HG02884 (cell line): ENCODE results near the gene PADI1.

ENCODE experiments used
- ATAC-seq: cut with Tn5 transposase; IDR thresholded peaks from one replicate; pipeline ENCODE4 v1.9.1; 2021; ENCODE audit warnings: mild to moderate bottlenecking, moderate library complexity; ENCODE audit not compliant: unreplicated experiment

PADI1 gene

DNA sequence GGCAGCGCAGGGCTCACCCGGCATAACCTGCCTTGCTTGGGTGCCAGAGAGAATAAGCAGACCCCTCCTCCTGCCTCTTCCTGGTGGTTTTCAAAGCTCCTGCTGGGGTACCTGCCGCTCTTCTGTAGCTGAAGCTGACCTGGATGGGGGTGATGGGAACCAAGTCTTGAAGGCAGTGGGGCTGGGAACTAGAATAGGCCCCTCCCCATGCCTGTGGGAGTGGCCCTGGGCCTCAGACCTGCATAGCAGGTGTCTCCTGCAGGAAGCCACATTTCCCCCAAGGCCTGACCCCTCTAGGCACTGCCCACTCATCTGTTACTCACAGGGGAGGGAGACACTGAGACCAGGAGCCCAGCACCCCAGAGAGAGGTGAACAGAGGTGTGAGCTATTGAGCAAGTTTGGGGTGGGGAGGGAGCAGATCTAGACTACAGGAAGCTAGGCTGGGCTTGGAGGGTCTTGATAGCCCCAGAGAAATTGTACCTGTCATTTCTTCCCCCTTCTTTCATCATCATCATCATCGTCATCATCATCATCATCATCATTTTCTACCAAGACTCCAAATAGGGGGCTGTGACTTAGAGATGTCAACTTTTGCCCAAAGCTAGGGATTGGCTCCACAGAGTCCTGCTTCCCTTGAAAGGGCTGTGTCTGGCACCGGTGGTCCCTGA is 10.1 kb downstream of the PADI1 start:
- ATAC-seq, result no peak

DNA sequence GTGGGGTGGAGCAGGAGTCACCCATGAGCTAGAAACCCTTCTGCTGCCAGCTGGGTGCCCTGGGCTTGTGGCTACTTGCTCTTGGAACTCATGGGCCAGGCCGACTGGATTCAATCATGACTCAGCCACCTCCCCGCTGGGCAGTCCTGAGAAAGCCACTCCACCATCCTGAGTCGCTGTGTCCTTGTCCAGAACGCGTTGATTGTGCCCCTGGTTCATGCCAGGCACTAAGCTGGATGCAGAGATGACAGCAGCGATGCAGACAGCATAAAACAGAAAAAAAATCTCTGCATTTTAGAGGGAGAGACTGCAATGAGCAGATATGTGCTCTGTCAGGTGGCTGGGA is 10.6 kb downstream of the PADI1 start:
- ATAC-seq, result no peak

DNA sequence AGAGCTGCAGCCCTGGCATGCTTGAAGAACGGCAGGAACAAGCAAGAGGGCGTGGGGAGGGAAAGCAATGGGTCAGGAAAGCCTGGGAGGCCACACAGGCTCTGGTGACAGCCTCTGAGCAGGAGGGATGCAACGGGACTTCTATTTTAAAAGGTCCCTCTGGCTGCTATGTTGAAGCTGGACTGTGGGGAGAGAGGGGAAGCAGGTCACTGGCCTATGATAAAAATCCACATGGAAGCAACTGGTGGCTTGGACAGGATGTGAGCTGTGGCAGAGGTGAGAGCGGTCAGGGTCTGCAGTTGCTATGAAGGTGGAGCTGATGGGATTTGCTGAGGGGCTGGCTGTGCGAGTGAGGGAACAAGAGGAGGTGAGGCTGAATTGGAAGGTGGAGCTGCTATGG is 11.2 kb downstream of the PADI1 start:
- ATAC-seq, result no peak

DNA sequence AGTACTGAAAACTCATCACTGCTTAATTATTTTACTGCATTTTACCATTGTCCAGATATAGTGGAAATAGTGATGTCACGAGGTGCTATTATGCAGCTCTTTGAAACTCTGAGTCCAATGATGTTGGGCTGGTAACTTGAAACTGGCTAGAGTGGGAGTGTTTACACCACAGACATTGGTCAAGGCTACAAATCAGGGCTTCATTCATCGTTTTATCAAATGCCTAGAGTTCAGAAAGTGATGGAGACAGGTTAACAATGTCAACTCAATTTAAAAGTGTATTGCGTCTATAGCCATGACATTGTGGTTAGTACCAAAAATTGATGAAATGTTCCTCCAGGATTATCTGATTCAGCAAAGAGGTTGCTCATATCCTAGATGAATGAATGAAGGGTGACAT is 12.7 kb downstream of the PADI1 start:
- no peak for ATAC-seq

DNA sequence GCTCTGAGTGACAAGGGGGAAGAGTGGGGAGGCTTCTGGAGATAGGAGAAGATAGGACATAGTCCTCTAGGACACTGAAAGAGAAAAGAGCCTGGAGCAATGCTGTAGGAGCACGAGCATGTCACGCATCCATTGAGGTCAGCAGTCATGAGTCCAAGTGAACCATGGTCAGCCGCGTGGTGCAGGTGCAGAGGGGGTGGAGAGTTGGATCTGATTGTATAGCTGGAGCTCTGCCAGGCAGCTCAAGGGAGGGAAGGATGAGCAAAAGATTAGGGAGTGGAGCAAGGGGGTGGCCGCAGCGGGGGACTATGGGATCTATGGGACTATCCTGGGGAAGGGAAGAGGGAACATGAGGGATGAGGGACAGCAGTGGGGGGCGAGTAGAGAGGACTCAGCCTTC is 14.0 kb downstream of the PADI1 start:
- no peak for ATAC-seq

DNA sequence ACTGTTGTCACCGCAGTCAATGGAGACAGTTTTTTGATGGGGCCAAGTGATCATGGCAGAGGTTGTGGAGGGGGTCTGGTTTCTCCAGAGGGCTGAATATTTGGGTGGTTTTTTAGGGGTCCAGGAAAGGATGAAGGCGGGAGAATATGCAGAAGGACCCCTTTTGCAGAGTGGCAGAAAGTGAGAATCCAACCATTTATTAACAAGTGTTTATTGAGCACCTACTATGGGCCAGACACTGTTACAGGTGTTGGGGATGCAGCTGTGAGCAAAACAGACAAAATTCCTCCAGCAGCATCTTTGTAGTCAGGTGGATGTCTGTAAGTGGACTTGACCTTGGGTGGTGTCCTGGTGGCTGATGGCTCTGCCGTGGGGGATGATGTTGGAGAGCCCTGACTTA is 15.4 kb downstream of the PADI1 start:
- ATAC-seq, result no peak

DNA sequence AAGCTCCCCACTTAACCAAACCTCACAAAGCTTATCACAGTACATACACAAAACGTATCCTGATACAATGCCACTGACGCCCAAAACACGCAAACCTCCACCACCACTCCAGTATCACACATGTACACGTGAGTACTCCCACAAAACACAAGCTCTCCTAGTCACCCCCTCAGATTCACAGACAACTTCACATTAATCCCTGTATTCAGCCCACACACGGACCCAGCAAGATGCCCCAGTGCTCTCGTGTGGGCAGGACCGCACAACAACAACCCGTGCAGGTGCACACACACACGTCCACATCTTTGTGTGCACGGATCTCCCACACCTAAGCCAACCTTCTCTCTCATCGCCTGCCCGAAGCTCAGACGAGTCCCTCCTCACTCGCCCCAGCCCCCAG is 17.6 kb downstream of the PADI1 start:
- ATAC-seq, result no peak

DNA sequence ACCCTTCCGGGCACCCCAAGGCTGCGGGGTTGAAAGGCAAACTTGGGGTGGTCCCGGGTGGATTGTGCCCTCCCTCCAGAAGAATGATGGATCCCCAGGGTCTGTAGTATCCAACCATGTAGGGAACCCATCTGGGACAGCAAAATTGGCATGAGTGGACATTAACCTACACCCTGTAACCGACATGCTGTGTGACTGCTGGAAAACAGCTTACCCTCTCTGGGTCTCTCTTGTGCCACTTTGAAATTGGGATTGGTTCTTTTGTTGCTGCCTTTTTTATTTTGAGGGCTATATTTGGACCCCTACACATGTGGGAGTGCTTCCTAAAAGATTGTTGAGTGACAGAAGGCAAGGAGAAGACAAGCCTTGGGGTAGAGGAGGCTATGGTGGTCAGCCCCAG is 19.5 kb downstream of the PADI1 start:
- no peak for ATAC-seq

DNA sequence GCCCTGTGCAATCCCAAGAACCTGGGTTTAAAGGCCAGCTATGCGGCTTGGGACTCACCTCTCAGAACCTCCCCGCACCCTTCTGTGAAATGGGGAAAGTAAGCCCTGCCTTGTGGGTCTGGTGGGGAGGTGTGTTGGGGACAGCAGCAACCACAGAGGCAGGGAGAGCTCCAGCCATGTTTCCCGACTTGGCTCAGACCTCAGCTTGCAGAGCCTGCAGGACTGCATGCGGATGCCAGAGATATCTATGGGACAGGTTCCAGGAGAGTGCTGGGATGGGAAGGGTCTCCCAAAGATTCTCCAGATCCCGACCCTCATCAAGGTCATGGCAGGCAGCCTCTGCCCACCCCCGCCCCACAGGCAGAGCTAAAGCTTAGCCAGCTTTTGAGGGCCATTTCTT is 20.2 kb downstream of the PADI1 start:
- no peak for ATAC-seq

DNA sequence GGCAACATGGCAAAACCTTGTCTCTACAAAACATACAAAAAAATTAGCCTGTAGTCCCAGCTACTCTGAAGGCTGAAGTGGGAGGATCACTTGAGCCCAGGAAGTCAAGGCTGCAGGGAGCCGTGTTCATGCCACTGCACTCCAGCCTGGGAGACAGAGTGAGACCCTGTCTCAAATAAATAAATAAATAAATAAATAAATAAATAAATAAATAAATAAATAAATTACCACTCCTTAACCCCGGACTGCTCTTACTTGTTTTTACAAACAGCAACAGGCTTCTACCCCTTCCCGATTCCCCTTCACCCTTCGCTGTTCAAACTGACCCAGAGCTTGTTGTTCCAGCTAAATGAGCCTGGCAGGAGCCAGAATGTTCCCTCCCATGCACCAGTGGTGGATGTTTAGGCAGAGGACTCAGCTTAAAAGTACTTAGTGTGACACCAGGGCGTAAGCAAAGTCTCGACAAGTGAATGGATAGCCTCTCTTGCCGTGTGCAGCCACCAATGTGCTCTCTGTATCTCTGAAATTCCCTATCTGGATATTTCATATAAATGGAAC is 22.5 kb downstream of the PADI1 start:
- ATAC-seq, result no peak

DNA sequence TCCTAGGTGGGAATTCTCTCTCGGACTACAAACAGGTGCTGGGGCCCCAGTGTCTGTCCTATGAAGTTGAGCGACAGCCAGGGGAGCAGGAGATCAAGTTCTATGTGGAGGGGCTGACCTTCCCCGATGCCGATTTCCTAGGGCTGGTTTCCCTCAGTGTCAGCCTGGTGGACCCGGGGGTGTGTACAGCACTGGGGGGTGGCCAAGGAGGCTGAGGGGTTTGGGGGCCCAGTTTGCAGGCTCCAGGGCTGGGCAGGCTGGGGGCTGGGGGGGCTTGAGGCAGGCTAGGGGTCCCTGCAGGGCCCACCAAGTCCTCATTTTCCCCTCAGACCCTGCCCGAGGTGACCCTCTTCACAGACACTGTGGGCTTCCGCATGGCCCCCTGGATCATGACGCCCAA is 23.7 kb downstream of the PADI1 start:
- ATAC-seq, result no peak

DNA sequence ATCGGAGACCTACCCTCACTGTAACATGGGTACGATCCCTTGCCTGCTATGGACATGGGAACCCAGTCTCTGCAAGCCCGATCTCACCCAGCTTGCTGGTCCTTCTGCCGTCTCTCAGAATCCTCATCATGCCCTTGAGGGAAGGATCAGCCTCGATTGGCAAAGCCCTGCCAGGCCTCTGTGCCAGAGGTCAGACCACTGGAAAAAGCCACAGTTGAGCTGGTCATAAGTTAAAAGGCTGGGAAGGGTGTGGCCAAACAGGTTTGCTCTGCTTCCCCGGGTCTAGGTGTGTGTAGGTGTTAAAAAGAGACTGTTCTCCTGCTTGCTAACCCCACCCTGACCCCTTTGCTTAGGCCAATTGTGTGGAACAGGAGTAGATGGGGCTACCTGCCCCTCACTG is 24.5 kb downstream of the PADI1 start:
- no peak for ATAC-seq

DNA sequence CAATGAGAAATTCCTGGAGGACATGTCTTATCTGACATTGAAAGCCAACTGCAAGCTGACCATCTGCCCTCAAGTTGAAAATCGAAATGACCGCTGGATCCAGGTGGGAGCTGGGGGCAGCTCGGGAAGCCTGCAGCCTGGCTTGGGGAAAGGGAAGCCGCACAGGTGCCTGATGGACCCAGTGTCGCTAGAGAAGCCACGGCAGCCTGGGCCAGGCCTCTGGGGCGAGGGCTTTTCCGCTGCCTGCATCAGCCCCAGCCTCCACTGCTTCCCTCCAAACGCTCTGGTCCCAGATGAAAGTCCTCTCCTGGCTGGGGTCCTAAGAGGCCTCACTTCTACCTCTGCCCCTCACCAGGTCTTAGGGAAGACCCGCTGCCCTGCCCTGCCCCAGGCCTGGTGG is 25.2 kb downstream of the PADI1 start:
- ATAC-seq, result no peak

DNA sequence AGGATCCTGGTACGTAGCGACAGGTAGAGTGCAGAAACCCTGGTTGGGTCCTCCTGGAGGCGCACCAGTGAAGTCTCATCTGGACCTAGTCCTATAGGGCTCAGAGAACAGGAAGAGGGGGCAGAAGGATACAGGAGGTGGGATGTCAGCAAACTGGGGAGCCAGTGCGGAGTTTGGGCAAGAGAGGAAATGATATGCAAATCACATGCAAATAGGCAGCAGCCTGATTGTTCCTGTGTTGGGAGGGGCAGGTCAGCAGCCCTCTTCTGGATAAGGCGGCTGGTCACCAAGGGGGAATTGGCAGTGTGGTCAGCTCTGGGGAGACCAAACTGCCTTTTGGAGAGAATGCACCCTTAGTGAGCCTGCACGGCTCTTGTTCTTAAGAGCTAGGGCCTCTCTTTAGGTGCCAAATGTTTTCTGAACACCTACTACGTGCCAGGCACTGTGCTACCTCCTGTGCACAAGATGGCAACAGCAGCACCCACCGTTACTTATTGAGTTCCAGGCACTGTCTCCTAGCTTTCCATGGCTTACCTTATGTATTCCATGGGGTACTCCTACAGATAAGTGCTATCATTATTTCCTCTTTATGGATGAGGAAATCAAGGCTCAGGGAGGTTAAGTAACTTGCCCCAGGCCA is 25.9 kb downstream of the PADI1 start:
- ATAC-seq, result no peak

DNA sequence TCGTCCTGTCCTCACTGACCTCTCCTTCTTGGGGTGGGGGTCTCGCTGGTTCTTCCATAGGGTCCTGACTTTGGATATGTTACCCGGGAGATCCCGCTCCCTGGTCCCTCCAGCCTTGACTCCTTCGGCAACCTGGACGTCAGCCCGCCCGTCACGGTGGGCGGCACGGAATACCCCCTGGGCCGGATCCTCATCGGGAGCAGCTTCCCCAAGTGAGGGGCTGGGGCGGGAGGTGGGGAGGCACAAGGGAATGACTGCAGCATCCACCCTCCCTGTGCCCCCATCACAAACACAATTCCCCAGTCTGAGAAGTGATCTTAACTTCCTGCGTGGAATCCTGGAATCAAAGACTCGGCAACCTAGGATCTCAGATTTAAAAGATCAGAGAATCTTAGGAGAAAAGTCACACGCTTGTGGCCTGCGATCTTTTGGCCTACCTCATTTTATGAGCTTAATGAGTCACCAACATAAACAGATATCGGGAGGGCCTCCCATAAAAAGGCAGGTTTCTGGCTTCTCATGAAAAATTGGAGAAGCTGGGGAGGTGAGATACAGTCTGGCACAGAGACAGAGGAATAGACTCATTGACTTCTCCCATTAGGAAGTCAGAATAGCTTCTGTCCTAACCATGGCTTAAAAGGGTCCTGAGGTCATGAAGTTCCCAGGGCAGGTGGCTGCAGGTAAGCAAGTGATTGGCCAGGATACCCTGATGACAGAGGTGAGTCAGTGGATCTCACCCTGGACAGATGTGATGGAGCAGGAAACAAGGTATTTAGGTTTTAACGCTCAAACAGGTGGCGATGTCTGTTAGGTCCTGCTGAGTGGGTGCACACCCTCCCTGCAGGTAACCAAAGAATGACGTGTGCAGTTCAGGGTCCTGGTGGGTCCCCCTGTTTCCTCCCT is 28.1 kb downstream of the PADI1 start:
- ATAC-seq, result no peak

DNA sequence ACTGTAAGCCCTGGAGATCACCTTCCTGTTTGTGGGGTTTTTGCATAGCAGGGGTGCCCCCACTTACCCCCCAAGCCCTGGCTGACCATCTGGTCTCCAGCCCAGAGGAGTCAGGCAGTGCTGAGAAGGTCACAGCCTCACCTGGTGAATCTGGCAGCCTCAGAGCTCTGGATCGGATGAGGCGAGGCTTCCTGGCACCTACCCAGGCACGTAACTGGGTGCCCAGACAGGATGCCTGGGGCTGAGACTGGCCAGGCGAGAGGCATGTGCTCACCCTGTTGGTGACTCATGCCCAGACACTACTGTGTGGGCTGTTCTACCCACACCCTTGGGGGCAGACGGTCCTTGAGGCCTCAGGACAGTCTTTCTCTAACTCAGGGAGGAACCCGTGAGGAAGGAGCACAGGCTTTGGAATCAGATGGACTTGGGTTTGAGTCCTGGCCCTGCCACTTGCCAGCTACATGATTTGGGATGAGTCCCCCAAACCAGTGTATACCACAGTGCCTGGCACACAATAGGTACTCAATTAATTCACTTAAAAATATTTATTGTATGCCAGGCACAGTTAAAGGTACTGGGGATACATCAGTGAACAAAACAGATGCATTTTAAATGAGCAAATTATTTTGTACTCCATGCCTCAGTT is 28.9 kb downstream of the PADI1 start:
- ATAC-seq, result no peak

DNA sequence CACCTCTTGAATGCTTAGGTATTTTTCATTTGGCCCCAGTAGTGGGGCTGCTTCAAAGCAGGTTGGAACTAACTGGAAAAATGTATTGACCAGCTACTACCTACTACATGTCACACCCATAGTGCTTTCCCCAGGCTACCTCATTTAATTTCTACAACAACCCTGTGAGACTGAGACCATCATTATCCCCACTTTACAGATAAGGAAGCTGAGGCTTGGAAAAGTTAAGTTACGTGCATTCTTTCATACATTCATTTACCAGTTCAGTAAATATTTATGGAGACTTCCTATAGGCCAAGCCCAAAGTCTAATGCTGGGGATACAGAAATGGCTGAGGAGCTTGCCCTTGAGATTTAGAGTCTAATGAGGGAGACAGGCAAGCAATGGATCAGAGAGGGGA is 29.5 kb downstream of the PADI1 start:
- no peak for ATAC-seq

DNA sequence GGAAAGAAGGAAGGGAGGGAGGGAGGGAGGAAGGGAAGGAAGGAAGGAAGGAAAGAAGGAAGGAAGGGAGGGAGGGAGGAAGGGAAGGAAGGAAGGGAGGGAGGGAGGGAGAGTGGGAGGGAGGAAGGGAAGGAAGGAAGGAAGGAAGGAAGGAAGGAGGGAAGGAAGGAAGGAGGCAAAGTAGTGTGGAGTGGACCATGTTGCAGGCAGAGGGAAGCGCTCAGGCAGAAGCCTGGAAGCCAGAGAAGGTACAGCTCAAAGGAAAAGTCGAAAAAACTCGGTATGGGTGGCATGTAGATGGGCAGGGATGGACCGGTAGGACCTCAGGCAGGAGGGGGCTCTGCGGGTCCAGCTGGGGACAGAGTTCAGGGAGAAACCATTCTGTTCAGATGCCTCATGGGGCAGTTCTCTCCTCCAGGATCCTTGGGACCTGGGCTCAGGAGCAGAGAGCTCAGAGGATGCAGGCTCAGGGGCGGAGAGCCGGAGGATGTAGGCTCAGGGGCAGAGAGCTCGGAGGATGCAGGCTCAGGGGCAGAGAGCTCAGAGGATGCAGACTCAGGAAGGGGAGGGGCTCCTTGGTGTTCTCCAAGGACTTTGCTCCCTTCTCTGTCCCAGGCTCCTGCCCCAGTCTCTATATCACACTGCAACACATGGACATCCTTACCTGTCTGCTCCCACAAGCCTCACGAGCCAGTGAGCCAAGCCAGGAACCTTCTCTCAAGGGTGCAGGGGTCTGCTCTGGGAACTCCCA is 30.4 kb downstream of the PADI1 start:
- ATAC-seq, result no peak

DNA sequence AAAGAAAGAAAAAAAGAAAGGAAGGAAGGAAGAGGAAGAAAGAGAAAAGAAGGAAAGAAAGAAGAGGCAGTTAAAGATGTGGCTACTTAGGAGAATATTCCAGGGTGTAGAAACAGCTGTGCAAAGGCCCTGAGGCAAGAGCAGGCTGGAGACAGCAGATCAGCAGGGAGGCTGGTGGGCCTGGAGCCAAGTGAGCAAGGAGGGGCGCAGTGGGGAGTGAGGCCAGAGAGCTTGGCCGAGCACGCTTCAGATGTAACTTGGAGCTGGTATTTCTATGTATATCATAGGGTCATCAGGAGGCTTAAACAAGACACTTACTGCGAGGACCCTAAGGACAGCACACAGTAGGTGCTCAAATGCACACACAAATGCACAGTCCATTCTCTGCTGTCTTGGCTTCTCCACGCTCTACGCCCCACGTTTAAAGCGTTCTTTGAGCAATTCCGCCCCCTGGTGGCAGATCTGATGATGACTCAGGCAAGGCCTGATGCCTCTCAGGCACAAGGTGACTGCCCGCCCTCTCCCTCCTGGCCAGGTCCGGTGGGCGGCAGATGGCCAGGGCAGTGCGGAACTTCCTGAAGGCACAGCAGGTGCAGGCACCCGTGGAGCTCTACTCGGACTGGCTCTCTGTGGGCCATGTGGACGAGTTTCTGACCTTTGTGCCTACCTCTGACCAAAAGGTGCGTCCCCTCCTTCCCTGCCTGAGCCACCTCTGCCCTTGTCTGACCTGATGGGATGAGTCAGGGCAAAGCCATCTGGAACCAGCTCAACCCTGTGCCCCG is 32.0 kb downstream of the PADI1 start:
- ATAC-seq, result no peak

DNA sequence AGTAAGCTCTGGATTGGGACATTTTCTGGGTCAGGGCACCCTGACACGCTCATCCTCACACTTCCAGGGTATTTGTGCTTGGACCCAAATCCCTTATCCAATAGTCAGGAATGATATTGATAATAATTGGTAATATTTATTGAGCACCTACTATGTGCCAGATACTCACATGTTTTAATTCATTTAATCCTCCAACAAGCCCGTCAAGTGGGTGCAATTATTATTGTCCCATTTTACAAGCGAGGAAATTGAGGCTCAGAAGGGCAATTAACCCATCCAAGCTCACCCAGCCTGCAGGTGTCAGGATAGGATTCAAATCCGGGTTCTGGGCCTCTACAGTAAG is 32.6 kb downstream of the PADI1 start:
- no peak for ATAC-seq
